Suprapubic skin (tissue), 4 donors: ENCODE results near the gene TTC39C. TPM values are rescaled to one million over a fixed set of nuclear protein-coding genes. Genes with fewer than 3 reads are reported as not detected.

Experiments used
- DNase-seq, 2 donors: peaks; one replicate each; pipeline ENCODE4 v3.0.0-alpha.2; 2019; ENCODE audit warnings: low spot score in 2 of 2
- H3K27ac ChIP-seq: fragments of 200-600 bp; sonication (generic); one replicate; pipeline ENCODE4 v1.5.1; 2019
- H3K27me3 ChIP-seq: fragments of 200-600 bp; sonication (generic); one replicate; pipeline ENCODE4 v1.5.1; 2019
- H3K36me3 ChIP-seq: fragments of 200-600 bp; sonication (generic); one replicate; pipeline ENCODE4 v1.5.1; 2019
- H3K4me1 ChIP-seq: fragments of 200-600 bp; sonication (generic); one replicate; pipeline ENCODE4 v1.5.1; 2019
- H3K4me3 ChIP-seq: fragments of 200-600 bp; sonication (generic); one replicate; pipeline ENCODE4 v1.5.1; 2019; ENCODE audit warnings: mild to moderate bottlenecking
- H3K9me3 ChIP-seq: fragments of 200-600 bp; sonication (generic); one replicate; pipeline ENCODE4 v1.5.1; 2019
- CTCF ChIP-seq, 2 donors: fragments of 200-600 bp in 1 of 2; fragments of 450-650 bp in 1 of 2; sonication (generic) in 1 of 2; IDR thresholded peaks; one replicate each; pipeline ENCODE4 v1.5.1; 2016 to 2019; ENCODE audit warnings: antibody characterized with exemption in 2 of 2, mild to moderate bottlenecking in 1 of 2, moderate library complexity in 1 of 2
- EP300 ChIP-seq: sonication (generic); formaldehyde crosslinking; IDR thresholded peaks from one replicate; pipeline ENCODE4 v1.6.1; 2017; ENCODE audit warnings: antibody characterized with exemption
- POLR2A ChIP-seq, 2 donors: fragments of 450-650 bp; IDR thresholded peaks; one replicate each; pipeline ENCODE4 v1.6.1; 2017; ENCODE audit warnings: antibody characterized with exemption in 2 of 2, mild to moderate bottlenecking in 2 of 2, moderate library complexity in 2 of 2
- POLR2AphosphoS5 ChIP-seq, 3 donors: sonication (generic); formaldehyde crosslinking; IDR thresholded peaks; one replicate each; pipeline ENCODE4 v1.6.1; 2017; ENCODE audit warnings: antibody characterized with exemption in 3 of 3
- WGBS: methylation state at CpG from one replicate; pipeline ENCODE4 v1.1.5; 2018; 5-methylcytosine and 5-hydroxymethylcytosine counted together
- total RNA-seq, 4 donors: library from RNA; depleted of rRNA; stranded (reverse); fragments of >200 nt; gene quantifications; one replicate each; pipeline ENCODE4 v1.1.0, GENCODE V29; 2016

The TTC39C gene
- total RNA-seq, 4 donors from 2014 or later = 74.9 to 126 (median 86.5) TPM

- Histone ChIP-seq H3K36me3 (peaks cover 10% of the 10 kb centered on the region), H3K27me3 (no peaks in the 10 kb centered on the region), H3K9me3 (no peaks in the 10 kb centered on the region), H3K27ac (no peak overlapping the region), H3K4me1 (no peaks in the 10 kb centered on the region), H3K4me3 (no peak overlapping the region)
- 68% methylated on average over 1 of the region's 1 CpG for WGBS
- TF ChIP-seq CTCF (IDR thresholded peaks at IDR 0.05) (no peak), EP300 (no peak), POLR2AphosphoS5 (IDR thresholded peaks at IDR 0.05) (no peak), POLR2A (IDR thresholded peaks at IDR 0.05) (no peak)
- DNase-seq = no peak
Measured at GRCh38 chr18:24108641-24109040, 94.1 kb downstream of the TTC39C start.

- H3K36me3 ChIP-seq = peaks cover 17% of the 10 kb centered on the region
- H3K27me3 ChIP-seq = no peaks in the 10 kb centered on the region
- TF ChIP-seq POLR2A (IDR thresholded peaks at IDR 0.05) (no peak), EP300 (no peak), POLR2AphosphoS5 (IDR thresholded peaks at IDR 0.05) (no peak), CTCF (IDR thresholded peaks at IDR 0.05) (no peak)
- H3K4me3 ChIP-seq = no peak overlapping the region
- no peak overlapping the region for H3K27ac ChIP-seq
- no peaks in the 10 kb centered on the region for H3K4me1 ChIP-seq
- H3K9me3 ChIP-seq = no peaks in the 10 kb centered on the region
- DNase-seq = no peak
- WGBS = 100% methylated on average over 2 of the region's 2 CpGs
Measured at GRCh38 chr18:24111936-24112335, 97.4 kb downstream of the TTC39C start.

GRCh38 chr18:24112464-24112863 lies 97.9 kb downstream of the TTC39C start:
- no peak for DNase-seq
- 93% methylated on average over 4 of the region's 4 CpGs for WGBS
- Histone ChIP-seq H3K4me1 (no peaks in the 10 kb centered on the region), H3K9me3 (no peaks in the 10 kb centered on the region), H3K4me3 (no peak overlapping the region), H3K27ac (no peak overlapping the region), H3K36me3 (peaks cover 19% of the 10 kb centered on the region), H3K27me3 (no peaks in the 10 kb centered on the region)
- TF ChIP-seq EP300 (no peak), POLR2A (IDR thresholded peaks at IDR 0.05) (no peak), POLR2AphosphoS5 (IDR thresholded peaks at IDR 0.05) (no peak), CTCF (IDR thresholded peaks at IDR 0.05) (no peak)

GRCh38 chr18:24112874-24113615 lies 98.5 kb downstream of the TTC39C start:
- H3K36me3 ChIP-seq = peaks cover 15% of the 10 kb centered on the region
- H3K27ac ChIP-seq = no peak overlapping the region
- H3K4me1 ChIP-seq = no peaks in the 10 kb centered on the region
- WGBS = 77% methylated on average over 15 of the region's 15 CpGs
- H3K27me3 ChIP-seq = no peaks in the 10 kb centered on the region
- no peak overlapping the region for H3K4me3 ChIP-seq
- DNase-seq = no peak
- TF ChIP-seq EP300 (no peak), CTCF (IDR thresholded peaks at IDR 0.05) (no peak)
- no peaks in the 10 kb centered on the region for H3K9me3 ChIP-seq

- peaks cover 3% of the 10 kb centered on the region for H3K4me1 ChIP-seq
- 78% methylated on average over 4 of the region's 4 CpGs for WGBS
- H3K36me3 ChIP-seq = peaks cover 17% of the 10 kb centered on the region
- no peak overlapping the region for H3K4me3 ChIP-seq
- H3K27ac ChIP-seq = no peak overlapping the region
- no peak for DNase-seq
- H3K9me3 ChIP-seq = no peaks in the 10 kb centered on the region
- H3K27me3 ChIP-seq = no peaks in the 10 kb centered on the region
- no peak for TF ChIP-seq POLR2AphosphoS5 (IDR thresholded peaks at IDR 0.05)
- TF ChIP-seq CTCF (IDR thresholded peaks at IDR 0.05) = no peak
- no peak for TF ChIP-seq POLR2A (IDR thresholded peaks at IDR 0.05)
- no peak for TF ChIP-seq EP300
Measured at GRCh38 chr18:24114924-24115549, 100.5 kb downstream of the TTC39C start.
